ENCODE measurements around the gene ZNF648. TPM values are rescaled to one million over a fixed set of nuclear protein-coding genes. Genes with fewer than 3 reads are reported as not detected.

ZNF648 gene
- total and polyA plus RNA-seq, 2 of the 4 experiments (the other 2 are of a cell fraction), result not detected

GRCh38 chr1:182083851-182084486 is 22.5 kb upstream of the ZNF648 start:
- no peak overlapping the region for H4K91ac ChIP-seq (ENCODE audit: insufficient read depth, low read depth, low read length)
- in situ Hi-C loops (cut with MboI; ENCODE audit: low sequenced_read_pairs), result loop anchor here (10.0 to 25.0 kb wide), 3 partner anchors 311 to 703 kb away; partner anchors contain the start of genes GLUL and NPL
- no peak overlapping the region for H2AFZ ChIP-seq (replicated peaks; ENCODE audit: low read length, poor library complexity)
- no peak for TF ChIP-seq ELK1 (IDR thresholded peaks at IDR 0.05; ENCODE audit: borderline replicate concordance, low read depth, low read length)
- no peaks in the 10 kb centered on the region for H3K4me1 ChIP-seq (ENCODE audit: control insufficient read depth, insufficient read depth, low read length)
- DNase-seq (no peak), ATAC-seq (ENCODE audit: low read depth) (no peak)
- no peak overlapping the region for H2BK20ac ChIP-seq (ENCODE audit: low read depth, low read length)
- BruUV-seq (replicated peaks), result no TSS peak
- no peaks in the 10 kb centered on the region for H3K9me3 ChIP-seq (ENCODE audit: control insufficient read depth, insufficient read depth, low read length)
- no peaks in the 10 kb centered on the region for H3K79me1 ChIP-seq (ENCODE audit: low read depth in 1 of 2, low read length in 2 of 2)
- no peak overlapping the region for H2BK120ac ChIP-seq (ENCODE audit: low read depth, low read length)
- no peaks in the 10 kb centered on the region for H3K9me1 ChIP-seq (ENCODE audit: insufficient read depth, low read length)
- H3K23ac ChIP-seq (ENCODE audit: low read depth, low read length), result no peak overlapping the region
- no peak overlapping the region for H3K4me2 ChIP-seq (ENCODE audit: low read depth, low read length)
- no peak overlapping the region for H3K4me3 ChIP-seq (ENCODE audit: insufficient read depth, low read depth, low read length)
- no peak overlapping the region for H2AK9ac ChIP-seq (replicated peaks; ENCODE audit: low read depth, low read length, poor library complexity)
- H3K27me3 ChIP-seq (ENCODE audit: control insufficient read depth, insufficient read depth, low read length), result no peaks in the 10 kb centered on the region
- H3K27ac ChIP-seq (ENCODE audit: insufficient read depth, low read length), result no peak overlapping the region
- no peak overlapping the region for H2AK5ac ChIP-seq (ENCODE audit: low read depth, low read length)
- H3K56ac ChIP-seq (ENCODE audit: extremely low read depth, insufficient read depth, low read length), result no peak overlapping the region
- H3K4ac ChIP-seq (ENCODE audit: low read depth, low read length), result no peak overlapping the region
- H4K20me1 ChIP-seq (ENCODE audit: insufficient read depth, low read length), result no peaks in the 10 kb centered on the region
- no peaks in the 10 kb centered on the region for H3K36me3 ChIP-seq (ENCODE audit: control insufficient read depth, insufficient read depth, low read length)
- dilution Hi-C loops (cut with HindIII; ENCODE audit: low sequenced_read_pairs, unreplicated experiment), result no loop called here
- intact Hi-C loops (cut with micrococcal nuclease), result loop anchor here (10.0 kb wide), 1 partner anchor 511 kb away; no protein-coding TSS in a partner anchor
- POLR2A ChIA-PET (ENCODE audit: unreplicated experiment), result no interaction called here
- H4K8ac ChIP-seq (ENCODE audit: low read depth in 2 of 2, low read length in 2 of 2), result no peak overlapping the region
- H2BK5ac ChIP-seq (ENCODE audit: low read depth, low read length, poor library complexity, severe bottlenecking), result no peak overlapping the region
- H4K5ac ChIP-seq (ENCODE audit: low read depth, low read length), result no peak overlapping the region
- CTCF ChIA-PET, result interaction anchor here (1.0 kb wide), 1 partner anchor 15 kb away, joined by 3 read pairs; no protein-coding TSS in a partner anchor
- H3K9ac ChIP-seq (ENCODE audit: low read depth, low read length), result no peak overlapping the region
- 100% methylated on average over 2 of the region's 3 CpGs; no CpG with 5 or more reads in 1 of the 2 experiments for WGBS, 2 experiments (ENCODE audit: extremely low coverage in 2 of 2, insufficient read length in 1 of 2)
- no peak overlapping the region for H3K14ac ChIP-seq (replicated peaks; ENCODE audit: low read depth, low read length)
- H2BK15ac ChIP-seq (ENCODE audit: low read depth, low read length), result no peak overlapping the region
- H3K18ac ChIP-seq (ENCODE audit: low read depth, low read length), result no peak overlapping the region
